Measurements from ENCODE around the gene SLC24A3.

Gene SLC24A3

DNA sequence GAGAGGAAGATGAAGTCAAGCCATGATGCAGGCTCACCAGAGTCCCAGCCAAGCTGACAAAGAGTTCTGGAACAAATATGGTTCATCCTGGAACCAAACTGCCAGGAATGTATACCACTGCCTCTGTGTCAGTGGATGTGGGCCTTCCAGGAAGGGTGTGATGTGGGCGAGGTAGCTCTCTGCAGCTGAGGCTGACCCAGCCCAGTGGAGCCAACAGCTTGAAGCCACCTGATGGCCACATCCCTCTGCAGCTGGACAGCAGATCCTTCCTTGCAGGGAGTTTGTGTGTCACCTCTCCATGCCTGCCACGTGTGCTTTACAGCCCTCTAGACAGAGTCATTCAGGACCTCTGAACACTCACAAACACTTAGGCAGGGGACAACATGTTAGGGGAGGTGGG, 403.6 kb downstream of the SLC24A3 start:
- H3K4me3 ChIP-seq (ENCODE audit: extremely low read depth, insufficient read depth, low read length, poor library complexity, severe bottlenecking) = no peak overlapping the region
- 90 to 95% methylated on average over 2 of the region's 2 CpGs for WGBS, 2 experiments (ENCODE audit: insufficient coverage in 2 of 2)
- no peaks in the 10 kb centered on the region for H3K9me3 ChIP-seq (ENCODE audit: control insufficient read depth, low read length)
- H3K27ac ChIP-seq (ENCODE audit: low read depth, low read length, severe bottlenecking) = no peak overlapping the region
- no peaks in the 10 kb centered on the region for H3K36me3 ChIP-seq (ENCODE audit: control insufficient read depth, insufficient read depth, low read length)
- peaks cover 13% of the 10 kb centered on the region for H3K4me1 ChIP-seq (ENCODE audit: control insufficient read depth, insufficient read depth, low read length, poor library complexity, severe bottlenecking)

DNA sequence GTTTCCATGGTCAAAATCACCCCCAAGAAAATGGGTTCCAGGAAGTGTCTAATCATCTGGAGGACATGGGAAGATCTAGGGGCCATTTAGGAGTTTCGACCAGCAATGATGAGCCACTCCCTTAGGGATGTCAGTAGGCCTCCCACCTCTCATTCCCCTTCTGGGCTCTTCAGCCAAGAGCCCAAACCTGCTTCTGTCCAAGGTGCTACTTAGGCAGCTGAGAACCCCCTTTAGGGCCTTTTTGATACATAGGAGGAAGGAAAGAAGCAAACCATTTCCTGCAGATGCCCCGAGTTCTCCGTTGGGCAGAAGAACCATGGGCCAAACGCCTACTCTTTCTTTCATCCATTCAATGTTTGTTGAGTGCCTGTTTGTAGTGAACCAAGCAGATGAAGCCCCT, 404.2 kb downstream of the SLC24A3 start:
- H3K36me3 ChIP-seq (ENCODE audit: control insufficient read depth, insufficient read depth, low read length) = no peaks in the 10 kb centered on the region
- no peak overlapping the region for H3K27ac ChIP-seq (ENCODE audit: low read depth, low read length, severe bottlenecking)
- no peaks in the 10 kb centered on the region for H3K9me3 ChIP-seq (ENCODE audit: control insufficient read depth, low read length)
- WGBS, 2 experiments (ENCODE audit: insufficient coverage in 2 of 2) = 100% methylated on average over 1 to 4 of the region's 4 CpGs
- H3K4me1 ChIP-seq (ENCODE audit: control insufficient read depth, insufficient read depth, low read length, poor library complexity, severe bottlenecking) = peaks cover 16% of the 10 kb centered on the region
- no peak overlapping the region for H3K4me3 ChIP-seq (ENCODE audit: extremely low read depth, insufficient read depth, low read length, poor library complexity, severe bottlenecking)

DNA sequence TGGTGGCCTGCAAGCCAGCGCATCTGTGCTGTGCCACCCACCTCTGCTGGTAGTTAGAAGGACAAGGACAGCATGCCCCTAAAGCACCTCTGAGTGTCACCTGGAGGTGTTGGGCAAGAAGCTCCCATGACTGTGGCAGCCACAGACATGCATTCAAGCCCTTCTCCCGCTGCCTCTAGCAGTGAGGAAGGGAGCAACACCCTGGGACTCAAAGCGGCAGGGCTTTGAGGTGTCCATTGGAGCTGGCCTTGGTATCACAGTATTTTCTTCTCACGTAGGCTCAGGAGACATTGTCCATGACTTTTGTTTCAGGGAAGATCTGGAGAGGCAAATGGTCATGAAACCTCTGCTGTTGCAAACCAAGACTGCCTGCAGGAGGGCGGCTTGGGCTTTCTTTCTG, 404.8 kb downstream of the SLC24A3 start:
- 94 to 97% methylated on average over 4 to 5 of the region's 5 CpGs for WGBS, 2 experiments (ENCODE audit: insufficient coverage in 2 of 2)
- no peaks in the 10 kb centered on the region for H3K36me3 ChIP-seq (ENCODE audit: control insufficient read depth, insufficient read depth, low read length)
- no peak overlapping the region for H3K4me3 ChIP-seq (ENCODE audit: extremely low read depth, insufficient read depth, low read length, poor library complexity, severe bottlenecking)
- no peak overlapping the region for H3K27ac ChIP-seq (ENCODE audit: low read depth, low read length, severe bottlenecking)
- H3K9me3 ChIP-seq (ENCODE audit: control insufficient read depth, low read length) = no peaks in the 10 kb centered on the region
- peaks cover 20% of the 10 kb centered on the region for H3K4me1 ChIP-seq (ENCODE audit: control insufficient read depth, insufficient read depth, low read length, poor library complexity, severe bottlenecking)

DNA sequence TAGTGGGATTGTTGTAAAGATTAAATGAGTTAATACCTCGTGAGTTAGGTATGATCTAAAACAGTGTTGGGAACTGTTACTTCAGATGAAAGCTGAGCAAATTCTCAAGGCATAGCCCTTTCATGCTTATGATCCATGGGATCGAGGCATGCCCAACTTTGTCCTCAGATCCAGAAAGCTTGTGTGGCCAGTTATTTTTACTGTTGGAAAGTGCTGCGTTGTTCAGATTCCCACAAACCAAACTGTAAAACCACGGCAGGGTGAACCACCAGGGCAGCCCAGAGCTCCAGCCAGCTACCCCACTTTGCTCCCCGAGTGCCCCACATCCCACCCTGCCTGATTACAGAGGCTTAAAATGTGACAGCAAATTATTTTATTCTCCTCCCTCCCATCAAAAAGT, 406.3 kb downstream of the SLC24A3 start:
- peaks cover 20% of the 10 kb centered on the region for H3K4me1 ChIP-seq (ENCODE audit: control insufficient read depth, insufficient read depth, low read length, poor library complexity, severe bottlenecking)
- H3K27ac ChIP-seq (ENCODE audit: low read depth, low read length, severe bottlenecking) = no peak overlapping the region
- H3K9me3 ChIP-seq (ENCODE audit: control insufficient read depth, low read length) = peaks cover under 1% of the 10 kb centered on the region
- 90 to 97% methylated on average over 3 to 4 of the region's 5 CpGs for WGBS, 2 experiments (ENCODE audit: insufficient coverage in 2 of 2)
- H3K36me3 ChIP-seq (ENCODE audit: control insufficient read depth, insufficient read depth, low read length) = no peaks in the 10 kb centered on the region
- H3K4me3 ChIP-seq (ENCODE audit: extremely low read depth, insufficient read depth, low read length, poor library complexity, severe bottlenecking) = no peak overlapping the region

DNA sequence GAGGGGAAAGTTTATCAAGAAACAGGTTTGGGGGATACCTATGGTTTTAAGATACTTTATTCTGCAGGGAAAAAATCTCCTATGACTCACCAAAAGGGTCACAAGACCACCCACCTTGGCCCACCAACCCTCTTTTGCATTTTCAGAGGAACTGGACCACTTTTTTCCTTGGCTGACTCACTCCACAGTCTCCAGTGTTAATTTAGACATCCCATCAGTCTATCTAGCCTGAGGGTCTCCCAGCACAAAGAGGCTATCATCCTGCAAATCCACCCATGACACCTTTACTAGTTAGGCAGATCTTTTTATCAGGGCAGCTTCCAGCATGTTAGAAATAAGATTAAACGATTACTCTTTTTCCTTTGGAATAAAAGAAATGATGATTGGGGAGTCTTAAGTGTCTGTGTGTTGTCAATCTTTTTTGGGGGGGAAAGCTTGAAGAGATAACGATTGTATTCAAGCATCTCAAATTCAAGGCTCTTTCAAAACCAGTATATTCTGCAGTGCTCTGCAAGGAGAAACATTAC, 407.5 kb downstream of the SLC24A3 start:
- H3K9me3 ChIP-seq (ENCODE audit: control insufficient read depth, low read length) = peaks cover 11% of the 10 kb centered on the region
- WGBS, 2 experiments (ENCODE audit: insufficient coverage in 2 of 2) = 40 to 50% methylated on average over 1 of the region's 2 CpGs
- H3K4me1 ChIP-seq (ENCODE audit: control insufficient read depth, insufficient read depth, low read length, poor library complexity, severe bottlenecking) = peaks cover 20% of the 10 kb centered on the region
- H3K4me3 ChIP-seq (ENCODE audit: extremely low read depth, insufficient read depth, low read length, poor library complexity, severe bottlenecking) = no peak overlapping the region
- H3K36me3 ChIP-seq (ENCODE audit: control insufficient read depth, insufficient read depth, low read length) = no peaks in the 10 kb centered on the region
- H3K27ac ChIP-seq (ENCODE audit: low read depth, low read length, severe bottlenecking) = no peak overlapping the region

DNA sequence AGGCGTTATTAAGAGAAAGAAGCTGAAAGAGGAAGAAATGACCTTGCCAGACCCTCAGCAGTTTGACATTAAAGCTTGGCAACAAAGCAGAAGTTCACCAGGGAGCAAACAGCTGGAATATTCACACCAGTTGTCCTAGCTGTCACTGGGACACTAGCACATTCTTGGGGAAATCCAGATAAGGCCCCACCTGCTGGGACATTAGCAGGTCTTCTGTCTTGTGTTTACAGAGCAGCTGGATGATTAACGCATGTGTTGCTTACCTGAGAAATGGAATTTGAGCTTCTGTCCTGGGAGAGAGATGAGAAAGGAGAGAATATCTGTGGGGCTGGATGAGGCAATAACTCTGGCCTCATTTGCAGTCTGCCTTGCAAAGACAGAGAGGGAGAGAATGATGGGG, 408.0 kb downstream of the SLC24A3 start:
- Histone ChIP-seq H3K4me3 (ENCODE audit: extremely low read depth, insufficient read depth, low read length, poor library complexity, severe bottlenecking) (no peak overlapping the region), H3K27ac (ENCODE audit: low read depth, low read length, severe bottlenecking) (no peak overlapping the region), H3K4me1 (ENCODE audit: control insufficient read depth, insufficient read depth, low read length, poor library complexity, severe bottlenecking) (peaks cover 20% of the 10 kb centered on the region), H3K36me3 (ENCODE audit: control insufficient read depth, insufficient read depth, low read length) (no peaks in the 10 kb centered on the region), H3K9me3 (ENCODE audit: control insufficient read depth, low read length) (peaks cover 11% of the 10 kb centered on the region)
- WGBS, 2 experiments (ENCODE audit: insufficient coverage in 2 of 2) = 5 to 7% methylated on average over 2 of the region's 2 CpGs

DNA sequence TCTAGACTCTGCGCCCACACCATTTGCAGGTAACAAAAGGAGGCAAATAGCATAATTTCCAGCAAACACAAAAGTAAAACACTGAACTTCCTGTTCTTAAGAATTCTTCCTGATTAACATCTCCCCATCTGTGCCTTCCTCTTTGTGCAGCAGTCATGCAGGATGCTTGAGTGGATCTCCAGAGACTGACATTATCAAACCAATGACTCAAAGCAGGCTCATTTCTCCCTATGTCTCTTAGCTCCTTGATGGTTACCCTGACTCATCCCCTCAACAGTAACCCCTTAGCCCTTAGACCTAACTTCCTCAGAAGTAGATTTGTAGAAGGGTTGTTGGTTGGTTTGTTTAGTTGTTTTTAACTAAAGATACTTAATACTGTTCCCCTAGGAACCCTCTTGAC, 408.6 kb downstream of the SLC24A3 start:
- 80 to 100% methylated on average over 1 of the region's 1 CpG for WGBS, 2 experiments (ENCODE audit: insufficient coverage in 2 of 2)
- peaks cover 20% of the 10 kb centered on the region for H3K4me1 ChIP-seq (ENCODE audit: control insufficient read depth, insufficient read depth, low read length, poor library complexity, severe bottlenecking)
- no peak overlapping the region for H3K4me3 ChIP-seq (ENCODE audit: extremely low read depth, insufficient read depth, low read length, poor library complexity, severe bottlenecking)
- H3K27ac ChIP-seq (ENCODE audit: low read depth, low read length, severe bottlenecking) = no peak overlapping the region
- H3K36me3 ChIP-seq (ENCODE audit: control insufficient read depth, insufficient read depth, low read length) = no peaks in the 10 kb centered on the region
- H3K9me3 ChIP-seq (ENCODE audit: control insufficient read depth, low read length) = peaks cover 11% of the 10 kb centered on the region

DNA sequence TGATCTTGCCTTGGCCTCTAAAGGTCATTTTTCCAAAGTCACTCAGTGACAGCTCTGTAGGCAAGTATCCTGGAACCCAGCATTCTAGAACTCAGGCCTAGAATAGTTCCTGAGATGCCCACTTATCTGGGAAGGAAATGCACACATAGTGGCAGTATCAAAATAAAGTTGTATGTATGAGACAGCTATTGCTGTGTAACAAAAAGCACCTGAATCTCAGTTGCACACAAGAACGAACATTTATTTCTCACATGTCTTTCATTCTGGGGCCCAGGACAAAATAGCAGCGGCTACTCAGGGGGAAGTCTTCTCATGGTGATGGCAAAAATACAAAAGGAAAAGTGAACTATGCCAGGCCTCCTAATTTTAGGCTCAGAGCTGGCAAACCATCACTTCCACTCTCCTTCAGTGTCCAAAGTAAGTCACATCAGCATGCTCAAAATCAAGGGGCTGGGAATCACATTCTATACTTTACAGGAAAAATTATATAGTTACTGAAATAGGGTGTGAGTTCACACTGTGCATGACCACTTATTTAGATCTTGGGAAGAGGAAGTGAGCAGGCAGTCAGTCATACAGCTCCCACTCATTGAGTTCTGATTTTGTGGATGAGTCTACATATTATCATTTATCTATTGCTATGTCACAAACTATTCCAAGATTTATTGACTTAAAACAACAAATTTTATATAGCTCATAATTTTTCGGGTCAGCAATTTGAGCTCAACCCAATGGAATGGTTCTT, 412.0 kb downstream of the SLC24A3 start:
- 100% methylated on average over 1 of the region's 3 CpGs; no CpG with 5 or more reads in 1 of the 2 experiments for WGBS, 2 experiments (ENCODE audit: insufficient coverage in 2 of 2)

DNA sequence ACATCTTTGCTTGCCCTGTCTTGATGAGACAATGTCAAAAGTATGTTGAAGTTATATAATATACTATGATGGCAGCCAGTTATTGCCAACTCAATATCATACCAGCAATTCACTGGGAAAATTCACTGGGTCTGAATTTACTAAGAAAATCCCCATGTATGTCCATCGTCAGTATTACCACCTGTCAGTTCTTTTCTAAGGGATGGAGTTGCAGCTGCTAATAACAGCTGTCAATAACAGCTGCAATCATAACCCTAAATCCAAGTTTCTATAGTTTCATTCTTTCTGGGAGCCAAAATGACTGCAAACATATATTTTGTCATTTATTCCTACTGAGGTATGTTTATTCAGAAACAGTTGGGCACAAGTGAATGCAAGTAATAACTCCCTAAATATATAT, 413.0 kb downstream of the SLC24A3 start:
- H3K36me3 ChIP-seq (ENCODE audit: control insufficient read depth, insufficient read depth, low read length) = no peaks in the 10 kb centered on the region
- H3K4me1 ChIP-seq (ENCODE audit: control insufficient read depth, insufficient read depth, low read length, poor library complexity, severe bottlenecking) = peaks cover 14% of the 10 kb centered on the region
- H3K27ac ChIP-seq (ENCODE audit: low read depth, low read length, severe bottlenecking) = no peak overlapping the region
- H3K4me3 ChIP-seq (ENCODE audit: extremely low read depth, insufficient read depth, low read length, poor library complexity, severe bottlenecking) = no peak overlapping the region
- H3K9me3 ChIP-seq (ENCODE audit: control insufficient read depth, low read length) = peaks cover 15% of the 10 kb centered on the region
- WGBS, 2 experiments (ENCODE audit: insufficient coverage in 2 of 2) = 90 to 100% methylated on average over 1 of the region's 1 CpG

More for the DNA sequence above, 412.0 kb downstream of the SLC24A3 start:
- peaks cover 14% of the 10 kb centered on the region for H3K9me3 ChIP-seq (ENCODE audit: control insufficient read depth, low read length)
- no peaks in the 10 kb centered on the region for H3K36me3 ChIP-seq (ENCODE audit: control insufficient read depth, insufficient read depth, low read length)
- H3K4me3 ChIP-seq (ENCODE audit: extremely low read depth, insufficient read depth, low read length, poor library complexity, severe bottlenecking) = no peak overlapping the region
- no peak overlapping the region for H3K27ac ChIP-seq (ENCODE audit: low read depth, low read length, severe bottlenecking)
- peaks cover 20% of the 10 kb centered on the region for H3K4me1 ChIP-seq (ENCODE audit: control insufficient read depth, insufficient read depth, low read length, poor library complexity, severe bottlenecking)

DNA sequence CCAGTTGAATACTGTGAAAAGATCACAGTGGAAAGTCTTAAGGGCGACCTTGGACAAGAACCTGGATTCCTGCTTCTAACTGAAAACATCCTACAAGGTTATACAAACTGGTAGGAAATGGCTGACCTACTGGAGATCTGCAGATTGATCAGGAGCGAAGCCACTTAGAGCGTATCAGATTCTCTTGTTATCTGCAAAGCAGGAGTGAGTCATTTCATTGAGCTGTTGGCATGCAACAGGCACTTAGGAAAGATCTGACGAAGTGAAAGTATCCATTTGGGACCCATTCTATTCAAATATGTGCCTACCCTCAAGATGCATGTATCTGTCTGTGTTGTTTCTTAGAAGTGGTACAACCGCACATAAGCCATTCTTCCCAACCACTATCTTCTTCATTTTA, 414.5 kb downstream of the SLC24A3 start:
- Histone ChIP-seq H3K4me1 (ENCODE audit: control insufficient read depth, insufficient read depth, low read length, poor library complexity, severe bottlenecking) (peaks cover under 1% of the 10 kb centered on the region), H3K27ac (ENCODE audit: low read depth, low read length, severe bottlenecking) (no peak overlapping the region), H3K9me3 (ENCODE audit: control insufficient read depth, low read length) (peaks cover 15% of the 10 kb centered on the region), H3K36me3 (ENCODE audit: control insufficient read depth, insufficient read depth, low read length) (no peaks in the 10 kb centered on the region), H3K4me3 (ENCODE audit: extremely low read depth, insufficient read depth, low read length, poor library complexity, severe bottlenecking) (no peak overlapping the region)
- 90 to 93% methylated on average over 3 to 4 of the region's 5 CpGs for WGBS, 2 experiments (ENCODE audit: insufficient coverage in 2 of 2)

DNA sequence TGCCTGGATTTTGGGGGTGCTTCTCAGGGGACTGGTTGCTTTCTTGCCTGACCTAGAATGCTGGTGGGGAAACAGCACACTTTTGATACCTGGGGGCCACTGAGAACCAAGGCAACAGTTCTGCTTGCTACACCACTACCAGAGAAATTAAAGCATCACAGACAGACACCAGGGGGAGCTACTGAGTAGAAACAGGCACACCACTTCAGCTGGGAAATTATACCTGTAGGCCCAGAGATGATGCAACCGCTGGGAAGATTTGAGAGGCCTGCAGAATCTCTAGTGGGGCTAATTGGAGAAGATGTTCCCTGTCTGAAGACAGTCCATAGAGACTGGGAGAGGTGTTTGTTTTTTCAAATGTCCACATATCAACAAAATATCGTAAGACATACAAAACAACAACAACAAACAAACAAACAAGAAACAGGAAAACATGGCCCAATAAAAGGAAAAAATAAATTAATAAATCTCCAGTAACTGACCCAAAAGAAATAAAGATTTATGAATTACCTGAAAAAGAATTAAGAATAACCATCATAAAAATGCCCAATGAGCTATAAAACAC, 416.2 kb downstream of the SLC24A3 start:
- WGBS, 2 experiments (ENCODE audit: insufficient coverage in 2 of 2) = no CpG with 5 or more reads among the region's 2 CpGs
- H3K4me3 ChIP-seq (ENCODE audit: extremely low read depth, insufficient read depth, low read length, poor library complexity, severe bottlenecking) = no peak overlapping the region
- no peak overlapping the region for H3K27ac ChIP-seq (ENCODE audit: low read depth, low read length, severe bottlenecking)
- peaks cover 15% of the 10 kb centered on the region for H3K9me3 ChIP-seq (ENCODE audit: control insufficient read depth, low read length)
- H3K4me1 ChIP-seq (ENCODE audit: control insufficient read depth, insufficient read depth, low read length, poor library complexity, severe bottlenecking) = peaks cover 2% of the 10 kb centered on the region
- no peaks in the 10 kb centered on the region for H3K36me3 ChIP-seq (ENCODE audit: control insufficient read depth, insufficient read depth, low read length)

All from mesodermal cell (in vitro differentiated cells).